Neural cell (in vitro differentiated cells): Measurements from ENCODE around the gene ERP44. TPM values are rescaled to one million over a fixed set of nuclear protein-coding genes. Genes with fewer than 3 reads are reported as not detected.

ENCODE experiments used
- H2AFZ ChIP-seq: fragments of 200-600, 300-800 bp; sonication (generic), shearing (Covaris generic); 2 replicates; pipeline ENCODE4 v1.6.0; 2014; ENCODE audit warnings: low read depth, mild to moderate bottlenecking, antibody characterized with exemption, low read length, moderate library complexity
- H3F3A ChIP-seq: fragments of 200-600 bp; shearing (Covaris generic); 2 replicates; pipeline ENCODE4 v1.6.1; 2016; ENCODE audit warnings: mild to moderate bottlenecking, moderate library complexity, mixed read lengths, antibody characterized with exemption, low read length; ENCODE audit not compliant: insufficient read depth, poor library complexity, severe bottlenecking
- H3K27ac ChIP-seq: fragments of 200-600, 300-800 bp; sonication (generic), shearing (Covaris generic); 2 replicates; pipeline ENCODE4 v1.5.1; 2014; ENCODE audit warnings: mild to moderate bottlenecking, low read length, moderate library complexity
- H3K27me3 ChIP-seq: fragments of 300-800, 200-600 bp; sonication (generic), shearing (Covaris generic); 2 replicates; pipeline ENCODE4 v1.6.0; 2014; ENCODE audit warnings: mild to moderate bottlenecking, low read depth, low read length, moderate library complexity; ENCODE audit not compliant: insufficient read depth
- H3K36me3 ChIP-seq: fragments of 300-800, 200-600 bp; sonication (generic), shearing (Covaris generic); 2 replicates; pipeline ENCODE4 v1.5.1; 2014; ENCODE audit warnings: mild to moderate bottlenecking, antibody characterized with exemption, low read length, moderate library complexity; ENCODE audit not compliant: insufficient read depth
- H3K4me2 ChIP-seq: fragments of 300-800, 200-600 bp; sonication (generic), shearing (Covaris generic); 2 replicates; pipeline ENCODE4 v1.6.0; 2014; ENCODE audit warnings: mild to moderate bottlenecking, low read length
- H3K4me3 ChIP-seq: fragments of 300-800, 200-600 bp; sonication (generic), shearing (Covaris generic); 2 replicates; pipeline ENCODE4 v1.5.1; 2014; ENCODE audit warnings: mild to moderate bottlenecking, low read length, moderate library complexity
- H3K79me2 ChIP-seq: fragments of 200-600 bp; shearing (Covaris generic); replicated peaks from 2 replicates; pipeline ENCODE4 v1.6.0; 2014; ENCODE audit warnings: mild to moderate bottlenecking, low read length, moderate library complexity; ENCODE audit not compliant: insufficient read depth
- H3K9ac ChIP-seq: fragments of 300-800, 200-600 bp; sonication (generic), shearing (Covaris generic); 2 replicates; pipeline ENCODE4 v1.6.1; 2016; ENCODE audit warnings: mild to moderate bottlenecking, low read length, mixed read lengths
- H3K9me2 ChIP-seq: fragments of 200-600 bp; shearing (Covaris generic); 2 replicates; pipeline ENCODE4 v1.6.1; 2016; ENCODE audit warnings: mild to moderate bottlenecking, low read length, mixed read lengths; ENCODE audit not compliant: insufficient read depth
- H3K9me3 ChIP-seq: fragments of 200-600, 300-800 bp; sonication (generic), shearing (Covaris generic); 2 replicates; pipeline ENCODE4 v1.6.1; 2016; ENCODE audit warnings: mild to moderate bottlenecking, mixed run types, low read length, moderate library complexity, mixed read lengths
- H4K20me1 ChIP-seq: fragments of 200-600 bp; shearing (Covaris generic); 2 replicates; pipeline ENCODE4 v1.6.1; 2016; ENCODE audit warnings: mild to moderate bottlenecking, mixed run types; ENCODE audit not compliant: insufficient read depth
- EP300 ChIP-seq: fragments of 450-650 bp; conservative IDR thresholded peaks from 2 replicates; pipeline ENCODE4 v1.6.1; 2014; ENCODE audit warnings: antibody characterized with exemption, mild to moderate bottlenecking, moderate library complexity; ENCODE audit not compliant: poor library complexity, severe bottlenecking
- EZH2 ChIP-seq: fragments of 200-600, 300-800 bp; shearing (Covaris generic), sonication (generic); IDR thresholded peaks from 2 replicates; pipeline ENCODE4 v1.6.1; 2014; ENCODE audit warnings: antibody characterized with exemption, low read length, borderline replicate concordance, mild to moderate bottlenecking; ENCODE audit not compliant: insufficient read depth, poor library complexity, severe bottlenecking
- MXI1 ChIP-seq: fragments of 450-650 bp; conservative IDR thresholded peaks from 2 replicates; pipeline ENCODE4 v1.6.1; 2014; ENCODE audit warnings: antibody characterized with exemption, mild to moderate bottlenecking; ENCODE audit not compliant: poor library complexity, severe bottlenecking
- POLR2AphosphoS5 ChIP-seq: IDR thresholded peaks from 2 replicates; pipeline ENCODE4 v1.6.1; 2012
- RAD21 ChIP-seq: fragments of 450-650 bp; conservative IDR thresholded peaks from 2 replicates; pipeline ENCODE4 v1.6.1; 2014; ENCODE audit warnings: antibody characterized with exemption, mild to moderate bottlenecking, moderate library complexity
- REST ChIP-seq: IDR thresholded peaks from 2 replicates; pipeline ENCODE4 v1.6.1; 2012; ENCODE audit warnings: borderline replicate concordance
- SMC3 ChIP-seq: fragments of 450-650 bp; conservative IDR thresholded peaks from 2 replicates; pipeline ENCODE4 v1.6.1; 2014; ENCODE audit warnings: antibody characterized with exemption, mild to moderate bottlenecking, moderate library complexity; ENCODE audit not compliant: poor library complexity
- TAF1 ChIP-seq: IDR thresholded peaks from 2 replicates; pipeline ENCODE4 v1.6.1; 2012; ENCODE audit warnings: low read depth
- polyA plus RNA-seq: library from polyadenylated mRNA; depleted of rRNA; stranded (reverse); fragments of >200 nt; gene quantifications from 2 replicates; pipeline ENCODE4 v1.2.3, GENCODE V29; 2014
- TF ChIP-seq, protein P1 (sequence below): fragments of 450-650 bp; IDR thresholded peaks from 2 replicates; pipeline ENCODE4 v1.5.1; 2014; ENCODE audit warnings: antibody characterized with exemption, mild to moderate bottlenecking, moderate library complexity; ENCODE audit not compliant: poor library complexity, severe bottlenecking

Gene ERP44
- polyA plus RNA-seq, 1 donor from 2014 or later, result 30.6 TPM

GRCh38 chr9:100056561-100056960 lies 42.2 kb downstream of the ERP44 start:
- TF ChIP-seq RAD21 (no peak), POLR2AphosphoS5 (no peak), MXI1 (no peak), REST (no peak), EZH2 (no peak), TAF1 (no peak), SMC3 (no peak), EP300 (no peak)
- TF ChIP-seq, protein P1, sequence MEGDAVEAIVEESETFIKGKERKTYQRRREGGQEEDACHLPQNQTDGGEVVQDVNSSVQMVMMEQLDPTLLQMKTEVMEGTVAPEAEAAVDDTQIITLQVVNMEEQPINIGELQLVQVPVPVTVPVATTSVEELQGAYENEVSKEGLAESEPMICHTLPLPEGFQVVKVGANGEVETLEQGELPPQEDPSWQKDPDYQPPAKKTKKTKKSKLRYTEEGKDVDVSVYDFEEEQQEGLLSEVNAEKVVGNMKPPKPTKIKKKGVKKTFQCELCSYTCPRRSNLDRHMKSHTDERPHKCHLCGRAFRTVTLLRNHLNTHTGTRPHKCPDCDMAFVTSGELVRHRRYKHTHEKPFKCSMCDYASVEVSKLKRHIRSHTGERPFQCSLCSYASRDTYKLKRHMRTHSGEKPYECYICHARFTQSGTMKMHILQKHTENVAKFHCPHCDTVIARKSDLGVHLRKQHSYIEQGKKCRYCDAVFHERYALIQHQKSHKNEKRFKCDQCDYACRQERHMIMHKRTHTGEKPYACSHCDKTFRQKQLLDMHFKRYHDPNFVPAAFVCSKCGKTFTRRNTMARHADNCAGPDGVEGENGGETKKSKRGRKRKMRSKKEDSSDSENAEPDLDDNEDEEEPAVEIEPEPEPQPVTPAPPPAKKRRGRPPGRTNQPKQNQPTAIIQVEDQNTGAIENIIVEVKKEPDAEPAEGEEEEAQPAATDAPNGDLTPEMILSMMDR, result no peak
- no peaks in the 10 kb centered on the region for H3K79me2 ChIP-seq
- no peaks in the 10 kb centered on the region for H4K20me1 ChIP-seq
- H3K27ac ChIP-seq, result no peak overlapping the region
- H3K9me3 ChIP-seq, result no peaks in the 10 kb centered on the region
- H3K9me2 ChIP-seq, result no peaks in the 10 kb centered on the region
- H3K9ac ChIP-seq, result no peak overlapping the region
- no peak overlapping the region for H2AFZ ChIP-seq
- no peaks in the 10 kb centered on the region for H3F3A ChIP-seq
- H3K4me3 ChIP-seq, result no peak overlapping the region
- H3K27me3 ChIP-seq, result no peaks in the 10 kb centered on the region
- H3K36me3 ChIP-seq, result no peaks in the 10 kb centered on the region
- no peak overlapping the region for H3K4me2 ChIP-seq

- TF ChIP-seq SMC3 (no peak), EZH2 (no peak), MXI1 (no peak), TAF1 (no peak), REST (no peak), EP300 (no peak), RAD21 (no peak), POLR2AphosphoS5 (no peak)
- TF ChIP-seq, protein P1, result no peak
- Histone ChIP-seq H3K36me3 (no peaks in the 10 kb centered on the region), H3K27me3 (no peaks in the 10 kb centered on the region)
Measured at GRCh38 chr9:100052375-100052774, 46.4 kb downstream of the ERP44 start.

More at GRCh38 chr9:100052375-100052774, 46.4 kb downstream of the ERP44 start:
- Histone ChIP-seq H3K9me2 (no peaks in the 10 kb centered on the region), H4K20me1 (no peaks in the 10 kb centered on the region), H3K79me2 (no peaks in the 10 kb centered on the region), H3K9ac (no peak overlapping the region), H3K4me3 (no peak overlapping the region), H2AFZ (no peak overlapping the region), H3K9me3 (no peaks in the 10 kb centered on the region), H3K27ac (no peak overlapping the region), H3F3A (no peaks in the 10 kb centered on the region), H3K4me2 (no peak overlapping the region)
